Measurements from ENCODE around the gene ARHGAP44.

ARHGAP44 gene

DNA sequence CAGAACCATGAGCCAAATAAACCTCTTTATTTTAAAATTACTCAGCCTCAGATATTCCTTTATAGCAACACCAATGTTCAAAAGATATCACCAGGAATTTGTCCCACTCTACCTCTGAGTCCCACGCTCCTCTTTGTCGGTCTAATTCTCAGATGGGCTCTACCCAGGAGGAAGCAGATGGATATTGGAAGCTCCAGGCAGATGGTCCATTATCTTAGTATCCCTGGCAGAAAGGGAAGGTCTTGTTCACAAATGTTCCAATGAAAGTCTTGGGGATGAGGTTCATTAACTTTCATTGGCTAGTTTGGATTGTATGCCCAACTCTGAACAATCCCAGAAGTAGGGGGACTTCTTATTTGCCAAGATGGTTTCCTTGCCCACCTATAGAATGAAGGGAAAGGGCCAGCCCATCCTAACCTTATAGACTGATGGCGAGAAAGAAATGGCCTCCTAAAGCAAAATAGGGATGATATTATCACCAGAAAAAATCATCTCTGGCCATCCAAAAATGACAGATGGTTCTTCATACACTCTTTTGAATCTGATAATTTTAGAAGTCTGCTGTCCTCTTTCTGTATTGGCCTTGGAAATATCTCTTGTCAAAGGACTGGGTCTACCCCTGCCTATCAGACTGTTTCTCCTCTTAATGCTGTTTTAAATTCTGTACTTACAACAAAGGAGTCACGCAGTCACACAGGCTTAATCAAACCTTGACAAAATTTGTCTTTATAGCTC lies 249.8 kb downstream of the ARHGAP44 start:
- peaks cover 12% of the 10 kb centered on the region for H3K4me1 ChIP-seq (ENCODE audit: control insufficient read depth, insufficient read depth, low read length, poor library complexity, severe bottlenecking)
- no peak overlapping the region for H3K4me3 ChIP-seq (ENCODE audit: extremely low read depth, insufficient read depth, low read length, poor library complexity, severe bottlenecking)
- 80 to 90% methylated on average over 2 of the region's 4 CpGs for WGBS, 2 experiments (ENCODE audit: insufficient coverage in 2 of 2)
- no peak overlapping the region for H3K27ac ChIP-seq (ENCODE audit: low read depth, low read length, severe bottlenecking)
- peaks cover 4% of the 10 kb centered on the region for H3K9me3 ChIP-seq (ENCODE audit: control insufficient read depth, low read length)
- H3K36me3 ChIP-seq (ENCODE audit: control insufficient read depth, insufficient read depth, low read length) = no peaks in the 10 kb centered on the region
